DND-41 (cell line): ENCODE measurements around the gene MLLT1.

Experiments used
- CTCF ChIP-seq: IDR thresholded peaks from 2 replicates; pipeline ENCODE4 v1.5.1; 2012; ENCODE audit warnings: borderline replicate concordance, low read length, moderate library complexity, mild to moderate bottlenecking; ENCODE audit not compliant: poor library complexity, severe bottlenecking; ENCODE audit errors: extremely low read depth
- EZH2 ChIP-seq: IDR thresholded peaks from 3 replicates; pipeline ENCODE4 v1.6.1; 2012; ENCODE audit warnings: borderline replicate concordance, low read depth, mild to moderate bottlenecking, moderate library complexity, low read length, inconsistent platforms; ENCODE audit not compliant: severe bottlenecking

GRCh38 chr19:6187374-6187773 is 92.4 kb downstream of the MLLT1 start:
- no peak for TF ChIP-seq CTCF
- no peak for TF ChIP-seq EZH2
